H1 (cell line): ENCODE data around the gene LINC01488. TPM values are rescaled to one million over a fixed set of nuclear protein-coding genes. Genes with fewer than 3 reads are reported as not detected.

Experiments used
- ASH2L ChIP-seq: fragments of 200-600, 300-600 bp; sonication (generic); IDR thresholded peaks from one replicate; pipeline ENCODE4 v1.7.1; 2017; ENCODE audit warnings: low read length
- BACH1 ChIP-seq: IDR thresholded peaks from 2 replicates; pipeline ENCODE4 v1.6.1; 2012; ENCODE audit warnings: low read length, improper control_type of control experiment
- CHD7 ChIP-seq: fragments of 300-600 bp; sonication (generic); IDR thresholded peaks from 2 replicates; pipeline ENCODE4 v1.7.1; 2012; ENCODE audit warnings: low read length, moderate library complexity, mild to moderate bottlenecking, inconsistent platforms; ENCODE audit not compliant: insufficient replicate concordance
- EZH2 ChIP-seq: fragments of 200-600 bp; sonication (generic); IDR thresholded peaks from 2 replicates; pipeline ENCODE4 v1.7.1; 2012; ENCODE audit warnings: low read depth, mild to moderate bottlenecking, moderate library complexity, low read length, inconsistent platforms; ENCODE audit not compliant: severe bottlenecking
- GABPA ChIP-seq: IDR thresholded peaks from 2 replicates; pipeline ENCODE4 v1.6.1; 2011; ENCODE audit warnings: mild to moderate bottlenecking, low read length, moderate library complexity, borderline replicate concordance; ENCODE audit not compliant: insufficient read depth
- JUN ChIP-seq: IDR thresholded peaks from 2 replicates; pipeline ENCODE4 v1.6.1; 2011; ENCODE audit warnings: low read depth, mild to moderate bottlenecking, improper control_type of control experiment, low read length
- JUND ChIP-seq: IDR thresholded peaks from 2 replicates; pipeline ENCODE4 v1.6.1; 2011; ENCODE audit warnings: mild to moderate bottlenecking, improper control_type of control experiment, low read length
- KDM4A ChIP-seq: IDR thresholded peaks from one replicate; pipeline ENCODE4 v1.7.1; 2012; ENCODE audit warnings: low read depth, mild to moderate bottlenecking, moderate library complexity, low read length, inconsistent platforms; ENCODE audit not compliant: severe bottlenecking
- POLR2A ChIP-seq, 2 experiments: IDR thresholded peaks; 1 replicate in 1 of 2; 2 replicates in 1 of 2; pipeline ENCODE4 v1.6.1; 2011; ENCODE audit warnings: low read depth in 2 of 2, low read length in 2 of 2, mild to moderate bottlenecking in 2 of 2; ENCODE audit errors: control extremely low read depth in 1 of 2
- SAP30 ChIP-seq: fragments of 300-600 bp; sonication (generic); IDR thresholded peaks from 2 replicates; pipeline ENCODE4 v1.7.1; 2012; ENCODE audit warnings: low read length, moderate library complexity, mild to moderate bottlenecking, inconsistent platforms; ENCODE audit not compliant: insufficient read depth, insufficient replicate concordance
- SP4 ChIP-seq: IDR thresholded peaks from 2 replicates; pipeline ENCODE4 v1.6.1; 2012; ENCODE audit warnings: low read length, inconsistent platforms
- polyA plus RNA-seq, 7 experiments: library from polyadenylated mRNA; depleted of rRNA in 3 of 7; stranded (reverse) in 5 of 7; unstranded in 2 of 7; fragments of >200 nt in 5 of 7; fragments of 200-250 nt in 2 of 7; gene quantifications; 1 replicate in 5 of 7; 2 replicates in 1 of 7; 4 replicates in 1 of 7; pipeline versions ENCODE4 v1.2.1 to v1.2.3, GENCODE V29; 2011 to 2013; ENCODE audit warnings: missing spikeins in 2 of 7, mixed read lengths in 2 of 7
- total RNA-seq: library from RNA; stranded (reverse); fragmentation: NEBNext Ultra II Directional; extraction: Animal tissue kit (Norgen Biotek cat#: 25700); gene quantifications from 2 replicates; pipeline ENCODE4 v1.2.1, GENCODE V29; 2021

LINC01488 gene
- total and polyA plus RNA-seq, 2 of the 8 experiments (the other 6 are each of a cell fraction or from before 2014, with no cell fraction given): not detected

GRCh38 chr11:69531071-69531716 is 49.7 kb downstream of the LINC01488 start (continued):
- TF ChIP-seq CHD7: no peak
- no peak for TF ChIP-seq ASH2L
- no peak for TF ChIP-seq POLR2A (IDR thresholded peaks at IDR 0.05; ENCODE audit: control extremely low read depth in 1 of 2, low read depth in 2 of 2, low read length in 2 of 2)
- TF ChIP-seq SAP30: no peak
- no peak for TF ChIP-seq SP4
- TF ChIP-seq BACH1: no peak
- no peak for TF ChIP-seq JUND
- no peak for TF ChIP-seq EZH2
- TF ChIP-seq JUN: no peak
- TF ChIP-seq KDM4A: no peak
- no peak for TF ChIP-seq GABPA
